HG03520 (cell line): ENCODE measurements around the gene CCIN.

Experiments used
- ATAC-seq: cut with Tn5 transposase; IDR thresholded peaks from one replicate; pipeline ENCODE4 v1.9.1; 2021; ENCODE audit warnings: mild to moderate bottlenecking, moderate library complexity; ENCODE audit not compliant: unreplicated experiment

Gene CCIN

DNA sequence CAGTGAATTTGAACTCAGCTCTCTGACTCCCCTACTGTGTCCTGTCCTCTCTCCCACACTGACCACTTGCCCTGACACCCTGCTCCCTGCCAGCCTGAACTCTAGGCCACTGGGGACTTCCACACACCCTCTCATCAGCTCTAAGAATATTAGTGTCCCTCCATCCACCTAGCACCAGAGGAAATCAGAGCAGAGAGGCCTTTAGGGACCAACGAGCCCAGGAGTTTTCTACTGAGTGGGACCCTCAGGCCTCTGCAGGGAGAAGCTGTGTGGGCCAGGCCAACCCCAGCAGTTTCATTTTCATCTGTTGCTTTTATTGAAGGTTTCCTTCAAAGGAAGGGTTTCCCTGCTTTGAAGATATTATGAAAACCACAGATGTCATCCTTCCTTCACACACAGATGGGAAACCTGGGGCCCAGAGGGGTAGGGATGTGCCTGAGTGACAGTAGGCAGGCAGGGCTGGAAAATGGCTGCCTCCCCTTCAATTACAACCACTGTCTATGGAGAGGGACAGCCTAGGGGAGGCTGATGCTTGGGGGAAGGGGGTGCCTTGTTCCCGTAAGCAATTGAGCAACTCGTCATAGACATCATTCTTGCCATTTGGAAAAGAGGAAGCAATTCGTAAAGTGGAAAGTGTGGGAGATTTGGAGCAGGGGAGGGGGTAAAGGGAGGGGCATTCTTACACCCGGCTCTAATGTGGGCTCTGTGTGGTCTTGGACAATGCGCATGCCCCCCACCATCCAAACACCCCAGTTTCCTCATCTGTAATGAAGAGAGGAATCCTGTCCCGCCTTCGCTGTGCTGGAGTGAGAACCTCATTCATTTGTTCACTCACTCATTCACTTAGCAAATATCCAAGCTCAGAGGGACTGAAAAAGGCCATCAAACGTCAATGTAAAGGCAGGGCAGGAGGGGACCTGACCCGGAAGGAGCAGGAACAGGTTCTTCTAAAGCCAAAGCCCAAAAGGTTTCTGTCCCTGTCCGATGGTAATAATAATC, 28.8 kb upstream of the CCIN start:
- no peak for ATAC-seq

DNA sequence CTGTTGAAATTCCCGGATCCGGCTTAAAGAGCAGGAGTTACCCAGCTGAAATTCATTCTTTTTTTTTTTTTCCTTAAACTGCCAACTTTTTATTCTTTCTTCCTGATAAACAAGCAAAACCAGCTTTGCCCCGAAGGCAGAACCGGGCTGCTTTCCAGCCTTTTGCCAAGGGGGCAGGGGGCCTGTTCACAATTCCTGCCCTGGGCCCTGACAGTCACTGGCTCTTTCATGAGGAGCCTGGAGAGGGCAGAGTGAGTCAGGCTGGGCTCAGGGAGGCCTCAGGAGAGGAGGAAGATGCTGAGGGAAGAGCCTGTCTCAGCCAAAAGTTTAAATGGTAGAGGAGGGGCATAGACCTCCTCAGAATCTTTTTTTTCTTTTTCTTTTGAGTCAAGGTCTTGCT, 27.9 kb upstream of the CCIN start:
- ATAC-seq, result no peak

DNA sequence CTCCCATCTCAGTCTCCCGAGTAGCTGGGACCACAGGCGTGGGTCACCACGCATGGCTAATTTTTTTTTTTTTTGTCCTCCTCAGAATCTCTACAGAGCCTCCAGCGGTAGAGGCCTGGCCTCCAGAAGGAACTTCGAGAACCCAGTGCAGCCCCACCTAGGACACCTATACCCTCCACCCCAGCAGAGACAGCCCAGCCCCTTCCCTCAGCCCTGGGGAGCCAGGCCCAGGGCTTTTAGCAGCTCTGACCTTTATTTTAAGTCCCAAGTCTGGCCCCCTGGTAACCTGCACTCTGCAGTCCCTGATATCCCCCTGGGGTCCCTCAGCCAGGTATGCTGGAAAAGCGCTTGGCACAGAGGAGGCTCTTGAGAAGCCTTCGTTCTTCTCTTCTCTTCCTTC, 27.4 kb upstream of the CCIN start:
- ATAC-seq, result no peak

- ATAC-seq, result no peak
Measured at GRCh38 chr9:36142510-36143244, 26.5 kb upstream of the CCIN start.

DNA sequence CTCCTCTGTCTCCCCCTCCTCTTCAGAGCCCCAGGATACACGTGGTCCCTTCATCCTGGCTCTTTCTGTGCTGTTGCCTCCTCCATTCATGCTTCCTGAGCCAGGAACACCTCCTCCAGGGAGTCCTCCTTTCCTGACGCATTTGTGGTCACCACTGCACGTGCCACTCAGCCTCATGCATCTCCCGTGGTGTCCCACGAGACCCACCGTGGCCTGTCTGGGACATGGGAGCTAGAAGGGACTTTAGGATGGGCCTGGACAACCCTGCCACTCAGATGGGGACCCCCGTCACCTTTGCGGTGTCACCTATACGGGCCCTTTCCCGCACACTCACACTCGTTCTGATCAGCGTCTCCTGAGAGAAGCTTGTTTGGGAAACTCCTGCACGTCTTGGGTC, 25.9 kb upstream of the CCIN start:
- ATAC-seq, result no peak

DNA sequence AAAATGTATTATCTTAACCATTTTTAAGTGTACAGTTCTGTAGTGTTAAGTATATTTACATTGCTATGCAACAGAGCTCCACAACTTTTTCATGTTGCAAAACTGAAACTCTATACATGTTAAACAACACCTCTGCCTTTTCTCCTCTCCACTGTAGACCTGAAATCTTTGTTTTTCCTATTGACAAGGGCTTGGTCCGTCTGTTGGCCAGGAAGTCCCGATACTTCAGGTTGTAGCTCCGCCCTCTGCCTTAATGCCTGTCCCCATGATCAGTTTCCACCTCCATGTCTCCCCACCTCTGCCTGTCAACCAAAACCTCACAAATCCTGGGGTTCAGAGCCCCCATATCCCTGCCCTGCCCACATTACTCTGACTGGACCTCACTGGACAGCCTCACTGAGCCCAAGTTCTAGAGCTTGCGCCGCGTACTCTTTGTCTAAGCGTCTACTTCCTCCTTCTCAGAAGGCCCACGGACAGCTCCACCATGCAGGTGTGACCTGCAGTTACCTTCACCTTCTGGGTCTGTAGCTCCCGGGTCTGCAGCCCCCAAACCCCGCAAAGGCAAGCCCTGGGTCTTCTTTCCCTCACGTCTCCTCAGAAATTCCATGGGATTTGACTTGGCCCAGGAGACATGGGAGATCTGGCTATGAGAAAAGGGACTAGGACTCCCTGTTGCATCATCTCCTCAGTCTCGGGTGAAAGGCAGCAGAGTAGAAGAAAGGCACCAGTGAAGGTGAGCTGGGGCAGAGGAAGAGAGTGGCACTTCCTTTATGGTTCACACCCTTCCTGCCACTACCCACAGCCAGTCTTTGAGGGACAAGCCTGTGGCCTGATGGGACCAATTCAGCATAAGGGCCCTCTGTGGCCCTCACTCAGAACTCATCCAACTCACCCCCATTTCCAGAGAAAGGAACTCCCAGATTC, 24.6 kb upstream of the CCIN start:
- ATAC-seq, result no peak

- ATAC-seq, result no peak
Measured at GRCh38 chr9:36145970-36146369, 23.2 kb upstream of the CCIN start.

- no peak for ATAC-seq
Measured at GRCh38 chr9:36146651-36147050, 22.5 kb upstream of the CCIN start.

DNA sequence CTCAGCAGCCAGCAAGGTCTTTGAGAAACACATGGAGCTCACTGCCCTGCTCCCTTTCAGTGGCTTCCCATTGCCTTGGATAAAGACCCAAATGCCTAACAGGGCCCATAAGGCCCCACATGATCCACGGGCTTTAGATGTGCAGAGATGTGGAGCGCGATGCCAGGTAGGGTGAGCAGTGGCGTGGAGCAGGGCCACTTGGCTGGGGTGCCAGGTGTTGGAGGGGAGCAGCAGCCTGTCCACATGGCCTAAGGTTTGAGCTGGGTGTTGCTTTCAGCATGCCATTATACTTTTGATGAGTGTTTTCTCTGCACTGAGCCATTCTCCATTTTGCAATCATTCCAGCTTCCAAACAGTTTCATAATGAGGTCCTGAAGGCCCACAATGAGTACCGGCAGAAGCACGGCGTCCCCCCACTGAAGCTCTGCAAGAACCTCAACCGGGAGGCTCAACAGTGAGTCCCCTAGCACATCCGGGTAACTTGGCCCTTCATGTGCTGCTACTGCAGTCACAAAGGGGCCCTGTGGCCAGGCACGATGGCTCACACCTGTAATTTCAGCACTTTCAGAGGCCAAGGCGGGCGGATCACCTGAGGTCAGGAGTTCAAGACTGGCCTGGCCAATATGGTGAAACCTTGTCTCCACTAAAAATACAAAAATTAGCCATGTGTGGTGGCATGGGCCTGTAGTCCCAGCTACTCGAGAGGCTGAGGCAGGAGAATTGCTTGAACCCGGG, 21.6 kb upstream of the CCIN start:
- no peak for ATAC-seq

- no peak for ATAC-seq
Measured at GRCh38 chr9:36148311-36149051, 20.7 kb upstream of the CCIN start.

GRCh38 chr9:36149197-36149596, 20.0 kb upstream of the CCIN start:
- no peak for ATAC-seq

DNA sequence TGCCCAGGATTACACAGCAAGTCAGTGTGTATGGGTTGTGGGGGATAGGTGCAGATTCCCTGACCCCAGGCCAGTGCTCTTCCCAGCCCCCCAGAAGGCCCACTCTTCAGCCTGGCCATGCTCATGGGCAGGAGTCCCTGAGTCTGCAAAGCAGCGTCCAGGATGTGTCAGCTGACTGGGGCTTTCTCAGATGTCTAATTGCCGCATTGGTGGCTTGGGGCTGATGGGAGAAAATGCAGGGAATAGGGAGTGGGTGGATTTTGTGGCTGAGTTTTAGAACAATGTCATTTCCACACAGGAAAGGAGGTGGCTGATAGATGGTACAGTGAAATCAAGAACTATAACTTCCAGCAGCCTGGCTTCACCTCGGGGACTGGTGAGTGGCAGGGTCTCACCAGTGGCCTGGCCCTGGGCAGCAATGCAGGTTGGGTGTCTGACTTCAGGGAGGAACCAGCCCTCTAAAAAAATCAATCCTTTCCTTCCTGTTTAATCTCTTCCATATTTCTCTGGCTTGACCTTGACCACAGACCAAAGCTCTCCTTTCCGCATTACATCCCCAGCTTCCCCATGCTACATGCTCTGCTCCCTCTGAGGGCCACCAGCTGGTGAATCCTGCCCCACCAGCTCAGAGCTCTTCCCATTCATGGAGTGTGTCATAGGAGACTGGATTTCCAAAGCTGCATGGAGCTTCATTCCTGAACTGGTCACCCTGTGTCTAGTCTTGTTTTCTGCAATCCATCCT, 18.4 kb upstream of the CCIN start:
- ATAC-seq, result no peak

- ATAC-seq, result peak; percentile 81
Measured at GRCh38 chr9:36151316-36152210, 17.6 kb upstream of the CCIN start.

GRCh38 chr9:36152741-36153438, 16.3 kb upstream of the CCIN start:
- no peak for ATAC-seq

- ATAC-seq, result no peak
Measured at GRCh38 chr9:36153746-36154145, 15.4 kb upstream of the CCIN start.

DNA sequence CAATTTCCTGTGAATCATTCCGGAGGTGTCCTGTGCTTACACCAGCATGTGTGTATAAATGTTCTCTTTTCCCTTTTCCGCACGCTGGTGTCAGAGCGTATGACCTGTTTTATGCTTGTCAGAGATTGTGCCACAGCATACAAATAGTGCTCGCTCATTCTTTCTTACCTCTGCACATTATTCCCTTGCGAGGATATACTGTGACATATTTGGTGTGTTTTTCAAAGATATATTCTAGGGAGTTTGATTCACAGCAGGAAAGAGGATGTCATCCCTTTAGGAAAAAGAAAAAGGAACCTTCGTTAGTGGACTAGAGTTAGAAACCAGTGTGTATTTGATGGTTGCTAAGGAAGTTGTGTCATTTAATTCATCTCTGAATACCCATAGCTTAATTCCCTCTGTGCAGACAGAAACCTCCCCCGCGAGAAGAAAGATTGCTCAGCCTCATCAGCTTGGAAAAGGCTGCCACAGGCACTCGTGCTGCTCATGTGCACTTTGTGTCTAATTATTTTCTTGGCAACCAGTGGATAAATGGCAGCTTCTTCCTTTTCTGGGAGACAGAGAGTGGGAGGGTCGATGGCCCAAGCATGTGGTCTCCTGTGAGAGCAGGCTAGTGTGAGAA, 14.7 kb upstream of the CCIN start:
- ATAC-seq, result no peak

DNA sequence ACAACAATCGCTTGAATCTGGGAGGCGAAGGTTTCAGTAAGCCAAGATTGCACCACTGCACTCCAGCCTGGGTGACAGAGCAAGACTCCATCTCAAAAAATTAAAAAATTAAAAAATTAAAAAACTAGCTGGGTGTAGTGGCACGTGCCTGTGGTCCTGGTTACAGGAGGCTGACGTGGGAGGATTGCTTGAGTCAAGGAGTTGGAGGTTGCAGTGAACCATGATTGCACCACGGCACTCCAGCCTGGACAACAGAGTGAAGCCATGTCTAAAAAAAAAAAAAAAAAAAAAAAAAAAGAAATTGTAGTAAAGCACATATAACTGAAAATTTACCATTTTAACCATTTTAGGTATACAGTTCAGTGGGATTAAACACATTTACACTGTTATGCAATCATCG, 13.1 kb upstream of the CCIN start:
- ATAC-seq, result no peak
